GM12873 (cell line): ENCODE measurements around the gene GAS1.

Source experiments
- TF ChIP-seq, protein P1 (sequence below): IDR thresholded peaks from 2 replicates; pipeline ENCODE4 v1.5.1; 2012; ENCODE audit warnings: low read depth, mild to moderate bottlenecking, moderate library complexity, low read length, control low read depth; ENCODE audit not compliant: insufficient read depth; ENCODE audit errors: missing control alignments

The GAS1 gene

DNA sequence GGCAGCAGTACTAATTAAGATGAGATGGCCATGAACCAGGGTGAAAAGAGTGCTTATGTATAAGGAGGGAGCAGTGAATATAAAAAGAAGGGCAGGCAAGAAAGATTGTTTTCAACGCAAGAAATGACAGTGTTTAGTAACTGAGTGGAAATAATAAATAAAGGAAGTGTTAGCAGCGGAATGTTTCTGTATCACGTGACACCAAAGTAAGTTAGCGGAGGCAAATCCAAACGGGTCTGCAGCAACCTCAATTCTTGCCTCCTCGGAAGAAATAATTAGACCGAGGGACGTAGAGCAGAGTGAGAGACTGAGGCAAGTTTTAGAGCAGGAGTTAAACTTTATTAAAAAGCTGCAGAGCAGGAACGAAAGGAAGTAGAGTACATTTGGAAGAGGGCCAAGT is 15.4 kb upstream of the GAS1 start:
- TF ChIP-seq, protein P1, sequence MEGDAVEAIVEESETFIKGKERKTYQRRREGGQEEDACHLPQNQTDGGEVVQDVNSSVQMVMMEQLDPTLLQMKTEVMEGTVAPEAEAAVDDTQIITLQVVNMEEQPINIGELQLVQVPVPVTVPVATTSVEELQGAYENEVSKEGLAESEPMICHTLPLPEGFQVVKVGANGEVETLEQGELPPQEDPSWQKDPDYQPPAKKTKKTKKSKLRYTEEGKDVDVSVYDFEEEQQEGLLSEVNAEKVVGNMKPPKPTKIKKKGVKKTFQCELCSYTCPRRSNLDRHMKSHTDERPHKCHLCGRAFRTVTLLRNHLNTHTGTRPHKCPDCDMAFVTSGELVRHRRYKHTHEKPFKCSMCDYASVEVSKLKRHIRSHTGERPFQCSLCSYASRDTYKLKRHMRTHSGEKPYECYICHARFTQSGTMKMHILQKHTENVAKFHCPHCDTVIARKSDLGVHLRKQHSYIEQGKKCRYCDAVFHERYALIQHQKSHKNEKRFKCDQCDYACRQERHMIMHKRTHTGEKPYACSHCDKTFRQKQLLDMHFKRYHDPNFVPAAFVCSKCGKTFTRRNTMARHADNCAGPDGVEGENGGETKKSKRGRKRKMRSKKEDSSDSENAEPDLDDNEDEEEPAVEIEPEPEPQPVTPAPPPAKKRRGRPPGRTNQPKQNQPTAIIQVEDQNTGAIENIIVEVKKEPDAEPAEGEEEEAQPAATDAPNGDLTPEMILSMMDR = no peak

DNA sequence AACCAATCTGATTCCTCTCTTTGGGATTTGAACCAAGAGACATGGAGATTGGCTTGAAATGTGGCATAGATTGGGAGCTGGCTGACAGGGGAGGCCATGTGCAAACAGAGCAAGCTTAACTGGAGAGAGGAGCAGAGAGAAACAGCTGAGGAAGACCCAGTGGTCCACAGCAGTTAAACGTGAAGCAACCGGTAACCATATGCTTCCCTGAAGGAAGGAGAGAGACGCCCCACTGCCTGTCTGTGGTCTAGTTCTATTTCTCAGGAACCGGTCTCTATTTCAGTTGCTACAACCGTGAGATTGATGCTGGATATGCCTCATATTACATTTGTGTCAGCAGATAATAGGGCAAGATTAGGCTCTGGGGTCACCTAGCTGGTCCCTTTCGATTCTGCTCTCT is 13.6 kb upstream of the GAS1 start:
- TF ChIP-seq, protein P1 = no peak

DNA sequence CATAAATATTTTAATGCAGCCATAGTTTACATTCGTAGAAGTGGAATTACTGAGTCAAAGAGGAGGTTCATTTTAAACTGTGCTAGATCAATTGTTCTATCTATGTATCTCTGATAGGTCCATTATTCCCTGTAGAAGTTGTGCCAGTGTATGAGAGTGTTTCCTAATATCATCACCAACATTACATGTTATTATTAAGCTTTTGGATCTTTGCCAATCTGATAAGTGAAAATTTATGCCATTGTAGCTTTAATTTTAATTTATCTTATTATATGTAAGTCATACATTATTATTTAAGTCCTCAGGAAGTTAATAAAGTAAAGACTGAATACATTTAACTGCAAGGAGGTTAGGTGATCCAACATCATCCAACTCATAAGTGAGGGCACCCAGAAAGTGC is 10.9 kb upstream of the GAS1 start:
- TF ChIP-seq, protein P1 = no peak

DNA sequence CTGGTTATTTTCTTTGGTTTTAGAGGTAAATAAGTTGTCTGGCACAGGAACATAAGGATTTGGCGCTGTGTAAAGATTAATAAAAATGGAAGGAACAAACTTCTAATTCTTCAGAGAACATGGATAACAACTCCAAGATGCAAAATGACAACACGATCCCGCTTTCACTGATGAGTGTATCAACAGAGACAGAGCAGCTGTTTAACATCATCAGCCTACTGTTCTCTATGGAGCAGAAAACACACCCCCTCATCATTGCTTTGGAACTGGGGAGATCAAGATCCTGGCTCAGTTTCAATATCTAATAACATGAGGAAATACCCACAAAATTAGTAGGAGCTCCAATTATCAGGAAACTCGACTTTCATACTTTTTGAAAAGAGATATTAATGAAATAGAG is 8.3 kb upstream of the GAS1 start:
- TF ChIP-seq, protein P1 = no peak

DNA sequence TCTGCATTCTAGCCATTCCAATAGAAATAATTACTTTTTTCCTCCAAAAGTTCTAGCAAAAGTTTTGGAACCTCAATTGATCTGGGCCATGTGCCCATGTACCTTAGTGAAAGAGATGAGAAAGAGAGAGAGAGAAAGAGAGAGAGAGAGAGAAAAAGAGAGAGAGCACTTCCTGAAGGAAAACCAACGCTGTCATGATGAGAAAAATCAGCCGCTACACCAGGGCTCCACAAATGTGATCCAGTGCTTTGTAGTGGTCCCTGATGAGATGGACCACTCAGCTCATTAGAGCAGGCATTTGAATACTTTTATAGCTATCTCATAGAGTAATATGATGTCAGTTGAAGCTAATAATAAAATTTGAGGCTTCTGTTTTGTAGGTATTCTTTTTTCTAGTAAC is 7.7 kb upstream of the GAS1 start:
- TF ChIP-seq, protein P1 = no peak

DNA sequence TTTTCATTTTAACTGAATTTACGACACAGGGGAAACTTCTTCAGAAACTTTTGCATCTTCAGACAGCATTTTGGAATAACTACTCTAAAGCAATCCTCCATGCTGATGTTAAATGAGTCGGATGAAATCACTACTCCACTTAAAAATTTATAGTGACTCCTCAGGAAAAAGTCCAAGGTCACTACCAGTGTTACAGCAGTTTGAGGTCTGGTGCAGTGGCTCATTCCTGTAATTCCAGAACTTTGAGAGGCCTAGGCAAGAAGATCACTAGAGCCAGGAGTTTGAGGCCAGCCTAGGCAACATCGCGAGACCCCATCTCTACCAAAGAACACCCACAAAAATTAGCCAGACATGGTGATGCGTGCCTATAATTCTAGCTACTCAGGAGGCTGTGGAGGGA is 5.9 kb upstream of the GAS1 start:
- TF ChIP-seq, protein P1 = no peak

DNA sequence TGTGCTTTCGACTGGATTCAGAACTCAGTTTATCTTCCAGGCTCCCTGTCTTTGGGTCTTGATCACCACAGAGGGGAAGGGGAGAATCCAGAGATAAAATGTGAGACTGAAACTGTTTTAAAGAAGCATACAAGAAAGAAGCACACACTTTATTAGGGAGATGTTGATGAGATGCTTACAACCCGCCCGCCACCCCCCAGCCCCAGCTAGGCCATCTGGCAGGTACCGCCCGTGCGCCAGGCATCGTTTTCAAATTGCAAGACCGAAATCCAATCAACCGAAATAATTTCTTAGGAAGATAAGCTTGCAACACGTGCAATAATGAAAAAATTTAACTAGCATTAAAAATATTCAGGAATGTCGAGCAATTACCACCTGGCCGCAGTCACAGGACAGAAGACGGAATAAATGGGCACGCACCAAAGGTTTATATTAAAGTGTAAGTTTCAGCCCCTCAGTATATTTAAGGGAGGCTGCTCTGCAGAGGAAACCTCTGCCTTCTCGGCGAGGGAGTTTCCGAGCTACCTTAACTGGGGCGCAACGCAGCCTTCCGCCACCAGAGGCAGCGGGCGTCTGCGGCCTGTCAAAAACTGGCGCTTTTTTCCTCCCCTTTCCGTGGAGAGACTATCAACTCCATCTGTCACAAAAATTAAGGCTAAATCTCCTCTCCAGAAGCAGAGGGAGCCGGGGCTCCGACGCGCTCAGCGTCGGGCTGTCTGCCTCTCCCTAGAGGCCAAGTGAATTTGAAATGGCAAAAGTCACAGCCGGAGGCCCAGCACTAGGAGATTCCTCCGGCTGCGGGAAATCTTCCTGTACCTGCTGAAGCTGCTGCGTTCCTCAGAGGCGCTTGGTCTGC is 996 bp upstream of the GAS1 start:
- TF ChIP-seq, protein P1 = peak; percentile 86
